A549 (cell line): ENCODE data around the gene EDEM1. TPM values are rescaled to one million over a fixed set of nuclear protein-coding genes. Genes with fewer than 3 reads are reported as not detected.

Source experiments
- ATAC-seq, 2 experiments: fragments of 200-7000 bp in 1 of 2; fragments of >200 bp in 1 of 2; cut with Nextera tagmentation in 1 of 2; cut with Tn5 transposase in 1 of 2; 3 replicates each; pipeline versions ENCODE4 v1.8.0 to v1.9.1; 2018 to 2020; ENCODE audit warnings: mild to moderate bottlenecking in 1 of 2, moderate library complexity in 1 of 2
- CTCF ChIA-PET: fragments of 300-600 bp; sonication (Branson Sonifier 250); formaldehyde crosslinking; extraction: SDS; loops from one replicate; lab custom pipeline; 2021; ENCODE audit warnings: antibody characterized with exemption, inconsistent platforms; lab: Yijun Ruan, JAX
- POLR2A ChIA-PET: fragments of 350-600 bp; formaldehyde crosslinking; extraction: SDS; loops from one replicate; lab custom pipeline; 2021; ENCODE audit warnings: antibody characterized with exemption, inconsistent platforms; lab: Yijun Ruan, JAX
- DNase-seq, 2 experiments: peaks; one replicate each; pipeline versions ENCODE4 v3.0.0 to v3.0.0-alpha.2; 2011 to 2016; ENCODE audit warnings: low read depth in 1 of 2, low spot score in 1 of 2
- FAIRE-seq: peaks from 2 replicates; lab custom pipeline; 2011; peaks lifted over from hg19 to GRCh38; lab: Jason Lieb, UNC
- H3K27ac ChIP-seq, 2 experiments: fragments of >200 bp; sonication (Bioruptor Twin); formaldehyde crosslinking; 3 replicates each; pipeline ENCODE4 v1.5.1; 2016 to 2017
- H3K4me1 ChIP-seq: fragments of >200 bp; sonication (Bioruptor Twin); formaldehyde crosslinking; 3 replicates; pipeline ENCODE4 v1.6.1; 2016
- H3K4me2 ChIP-seq: fragments of >200 bp; sonication (Bioruptor Twin); formaldehyde crosslinking; 3 replicates; pipeline ENCODE4 v1.6.1; 2016
- H3K4me3 ChIP-seq: fragments of >200 bp; sonication (Bioruptor Twin); formaldehyde crosslinking; 3 replicates; pipeline ENCODE4 v1.5.1; 2016
- H3K9me3 ChIP-seq: fragments of >200 bp; sonication (Bioruptor Twin); formaldehyde crosslinking; 3 replicates; pipeline ENCODE4 v1.6.1; 2016
- ATOH8 ChIP-seq: fragments of 250-450 bp; sonication (Bioruptor Pico); IDR thresholded peaks from 2 replicates; pipeline ENCODE4 v1.5.0; 2020; ENCODE audit warnings: low read depth, mild to moderate bottlenecking, moderate library complexity
- BHLHE40 ChIP-seq: IDR thresholded peaks from 2 replicates; pipeline ENCODE4 v1.6.1; 2012; ENCODE audit warnings: low read depth, low read length, inconsistent platforms
- CBX2 ChIP-seq: fragments of 200-600 bp; sonication (generic); IDR thresholded peaks from 2 replicates; pipeline ENCODE4 v1.6.1; 2016; ENCODE audit warnings: low read depth, mild to moderate bottlenecking, borderline replicate concordance
- CBX8 ChIP-seq: fragments of 200-600 bp; sonication (generic); IDR thresholded peaks from 2 replicates; pipeline ENCODE4 v1.6.1; 2016
- CEBPB ChIP-seq, 2 experiments: fragments of >200 bp in 1 of 2; sonication (Bioruptor Twin) in 1 of 2; formaldehyde crosslinking in 1 of 2; IDR thresholded peaks; 2 replicates each; pipeline ENCODE4 v1.6.1; 2012 to 2016
- CHD2 ChIP-seq: fragments of 150-350 bp; IDR thresholded peaks from 2 replicates; pipeline ENCODE4 v1.6.1; 2014; ENCODE audit warnings: low read length; ENCODE audit not compliant: partially characterized antibody
- CHD4 ChIP-seq: fragments of 200-600 bp; sonication (generic); IDR thresholded peaks from 2 replicates; pipeline ENCODE4 v1.6.1; 2016; ENCODE audit warnings: antibody characterized with exemption, mild to moderate bottlenecking, borderline replicate concordance
- E2F6 ChIP-seq: IDR thresholded peaks from 2 replicates; pipeline ENCODE4 v1.6.1; 2012; ENCODE audit warnings: low read depth, borderline replicate concordance
- EHF ChIP-seq: fragments of 250-450 bp; sonication (Bioruptor Pico); IDR thresholded peaks from 2 replicates; pipeline ENCODE4 v1.5.0; 2020; ENCODE audit warnings: mild to moderate bottlenecking
- ELK1 ChIP-seq: fragments of 150-350 bp; IDR thresholded peaks from 2 replicates; pipeline ENCODE4 v1.6.1; 2014; ENCODE audit warnings: low read depth, mild to moderate bottlenecking, low read length
- EP300 ChIP-seq, 2 experiments: fragments of >200 bp; sonication (Bioruptor Twin); formaldehyde crosslinking; IDR thresholded peaks; 2 replicates in 1 of 2; 3 replicates in 1 of 2; pipeline ENCODE4 v1.6.1; 2016 to 2017
- ESRRA ChIP-seq: fragments of 150-350 bp; IDR thresholded peaks from 2 replicates; pipeline ENCODE4 v1.6.1; 2014; ENCODE audit warnings: mild to moderate bottlenecking, low read length, borderline replicate concordance
- HOXB13 ChIP-seq: fragments of 250-450 bp; sonication (Bioruptor Pico); IDR thresholded peaks from 2 replicates; pipeline ENCODE4 v1.5.0; 2020; ENCODE audit warnings: low read depth, mild to moderate bottlenecking, moderate library complexity
- HOXB5 ChIP-seq: fragments of 250-450 bp; sonication (Bioruptor Pico); IDR thresholded peaks from 2 replicates; pipeline ENCODE4 v1.5.0; 2020; ENCODE audit warnings: mild to moderate bottlenecking, moderate library complexity
- JUNB ChIP-seq: fragments of >200 bp; sonication (Bioruptor Twin); formaldehyde crosslinking; IDR thresholded peaks from 2 replicates; pipeline ENCODE4 v1.6.1; 2016
- MYC ChIP-seq: IDR thresholded peaks from 2 replicates; pipeline ENCODE4 v1.6.1; 2012; ENCODE audit warnings: mild to moderate bottlenecking, inconsistent platforms, low read length, improper control_type of control experiment, borderline replicate concordance
- NR3C1 ChIP-seq: fragments of >200 bp; sonication (Bioruptor Twin); formaldehyde crosslinking; IDR thresholded peaks from 3 replicates; pipeline ENCODE4 v1.6.1; 2017
- PBX3 ChIP-seq: IDR thresholded peaks from 2 replicates; pipeline ENCODE4 v1.6.1; 2012
- PHF8 ChIP-seq: fragments of 200-600 bp; sonication (generic); IDR thresholded peaks from 2 replicates; pipeline ENCODE4 v1.6.1; 2016; ENCODE audit warnings: low read depth, mild to moderate bottlenecking, antibody characterized with exemption, moderate library complexity, borderline replicate concordance
- POLR2A ChIP-seq: IDR thresholded peaks from 2 replicates; pipeline ENCODE4 v1.6.1; 2012; ENCODE audit warnings: mild to moderate bottlenecking, low read length
- TFCP2L1 ChIP-seq: fragments of 250-450 bp; sonication (Bioruptor Pico); IDR thresholded peaks from 2 replicates; pipeline ENCODE4 v1.5.0; 2021; ENCODE audit warnings: mild to moderate bottlenecking
- USF2 ChIP-seq: fragments of 450-650 bp; IDR thresholded peaks from 2 replicates; pipeline ENCODE4 v1.6.1; 2014; ENCODE audit warnings: antibody characterized with exemption
- ZFP36 ChIP-seq: fragments of 450-650 bp; IDR thresholded peaks from 2 replicates; pipeline ENCODE4 v1.6.1; 2014; ENCODE audit warnings: borderline replicate concordance; ENCODE audit not compliant: partially characterized antibody
- WGBS: methylation state at CpG from one replicate; pipeline ENCODE4 v1.1.6; 2017; ENCODE audit errors: missing lambda C conversion rate; 5-methylcytosine and 5-hydroxymethylcytosine counted together
- polyA plus RNA-seq, 4 experiments: library from polyadenylated mRNA; depleted of rRNA in 3 of 4; stranded (reverse); fragments of >200 nt; fragmentation: RNase III in 1 of 4; extraction: RNeasy Plus Mini Kit Qiagen cat#74134 plus additional on column Dnase treatment in 1 of 4; gene quantifications; 2 replicates in 3 of 4; 3 replicates in 1 of 4; pipeline ENCODE4 v1.2.3, GENCODE V29; 2011 to 2017

EDEM1 gene
- polyA plus RNA-seq, 2 of the 4 experiments (the other 2 are of a cell fraction), result 16.3 to 40.9 TPM

GRCh38 chr3:5210926-5211325 is 23.4 kb downstream of the EDEM1 start (continued):
- TF ChIP-seq MYC (no peak), EP300 (IDR thresholded peaks at IDR 0.05) (no peak), CHD2 (no peak)

- no peak overlapping the region for H3K27ac ChIP-seq
- H3K4me1 ChIP-seq, result no peaks in the 10 kb centered on the region
- no peak; a peak in 1 of 6 replicates for ATAC-seq
- no peak for TF ChIP-seq CEBPB (IDR thresholded peaks at IDR 0.05)
- TF ChIP-seq TFCP2L1 (CRISPR knock-in tag), result no peak
- TF ChIP-seq CHD4, result no peak
- TF ChIP-seq ELK1, result no peak
- no peak for DNase-seq
- WGBS, result 94% methylated on average over 9 of the region's 9 CpGs
- CTCF ChIA-PET, result interaction anchor here (0.6 kb wide), 1 partner anchor 93 kb away, joined by 3 read pairs; no protein-coding TSS in a partner anchor
- POLR2A ChIA-PET, result no interaction called here
- H3K4me3 ChIP-seq, result no peak overlapping the region
- FAIRE-seq, result no peak
- H3K4me2 ChIP-seq, result no peak overlapping the region
- H3K9me3 ChIP-seq, result no peaks in the 10 kb centered on the region
Measured at GRCh38 chr3:5212628-5213573, 25.4 kb downstream of the EDEM1 start.

- Histone ChIP-seq H3K4me3 (no peak overlapping the region), H3K4me1 (no peaks in the 10 kb centered on the region), H3K27ac (no peak overlapping the region), H3K4me2 (no peak overlapping the region), H3K9me3 (no peaks in the 10 kb centered on the region)
- DNase-seq (no peak), FAIRE-seq (no peak), ATAC-seq (no peak)
- ChIA-PET CTCF (no interaction called here), POLR2A (no interaction called here)
- 95% methylated on average over 7 of the region's 7 CpGs for WGBS
- TF ChIP-seq CBX8, result no peak
Measured at GRCh38 chr3:5213574-5213966, 26.1 kb downstream of the EDEM1 start.

GRCh38 chr3:5214352-5214751 is 26.8 kb downstream of the EDEM1 start:
- no peak for FAIRE-seq
- Histone ChIP-seq H3K4me1 (no peaks in the 10 kb centered on the region), H3K4me2 (no peak overlapping the region), H3K9me3 (no peaks in the 10 kb centered on the region), H3K27ac (no peak overlapping the region), H3K4me3 (no peak overlapping the region)
- no peak for DNase-seq
- WGBS, result 85% methylated on average over 9 of the region's 9 CpGs
- ATAC-seq, result no peak
- no peak for TF ChIP-seq PHF8
- TF ChIP-seq EHF (CRISPR knock-in tag), result no peak
- TF ChIP-seq CBX2, result no peak
- no peak for TF ChIP-seq MYC
- no peak for TF ChIP-seq NR3C1
- CTCF ChIA-PET, result no interaction called here
- POLR2A ChIA-PET, result no interaction called here

GRCh38 chr3:5217824-5218595 is 30.5 kb downstream of the EDEM1 start:
- 88% methylated on average over 9 of the region's 9 CpGs for WGBS
- CTCF ChIA-PET, result interaction anchor here (0.7 kb wide), 1 partner anchor 9 kb away, joined by 4 read pairs; no protein-coding TSS in a partner anchor
- TF ChIP-seq ATOH8 (CRISPR knock-in tag) (no peak), ESRRA (no peak), POLR2A (no peak), JUNB (no peak), HOXB13 (CRISPR knock-in tag) (no peak), HOXB5 (CRISPR knock-in tag) (no peak), USF2 (no peak), PBX3 (no peak), BHLHE40 (no peak), E2F6 (no peak), ZFP36 (no peak)

More at GRCh38 chr3:5217824-5218595, 30.5 kb downstream of the EDEM1 start:
- H3K4me2 ChIP-seq, result no peak overlapping the region
- no peaks in the 10 kb centered on the region for H3K9me3 ChIP-seq
- H3K27ac ChIP-seq, result no peak overlapping the region
- FAIRE-seq (no peak), DNase-seq (no peak), ATAC-seq (no peak)
- no peaks in the 10 kb centered on the region for H3K4me1 ChIP-seq
- POLR2A ChIA-PET, result no interaction called here
- no peak overlapping the region for H3K4me3 ChIP-seq
